CD4-positive, alpha-beta T cell treated with Interleukin-12 subunit alpha and Interleukin-12 subunit beta, for 1 hour (primary cell): ENCODE measurements around the gene ALDH1A3.

Experiments
- DNase-seq: peaks from one replicate; pipeline ENCODE4 v3.0.0-alpha.2; 2020

ALDH1A3 gene

DNA sequence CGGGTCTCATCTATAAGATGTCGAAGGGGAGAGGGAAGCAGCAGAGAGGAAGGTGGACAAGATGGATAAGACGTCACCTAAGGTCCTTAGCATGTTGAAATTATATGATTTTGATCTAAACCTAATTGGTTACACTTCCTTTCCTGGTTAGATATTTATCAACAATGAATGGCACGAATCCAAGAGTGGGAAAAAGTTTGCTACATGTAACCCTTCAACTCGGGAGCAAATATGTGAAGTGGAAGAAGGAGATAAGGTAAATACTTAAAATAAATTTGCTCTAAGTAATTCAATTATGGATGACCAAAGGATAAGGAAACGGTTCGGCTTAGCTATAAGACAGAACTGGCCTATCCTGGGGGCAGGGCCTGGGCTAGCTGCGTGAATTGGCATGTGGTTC is 5.5 kb downstream of the ALDH1A3 start:
- DNase-seq: no peak

DNA sequence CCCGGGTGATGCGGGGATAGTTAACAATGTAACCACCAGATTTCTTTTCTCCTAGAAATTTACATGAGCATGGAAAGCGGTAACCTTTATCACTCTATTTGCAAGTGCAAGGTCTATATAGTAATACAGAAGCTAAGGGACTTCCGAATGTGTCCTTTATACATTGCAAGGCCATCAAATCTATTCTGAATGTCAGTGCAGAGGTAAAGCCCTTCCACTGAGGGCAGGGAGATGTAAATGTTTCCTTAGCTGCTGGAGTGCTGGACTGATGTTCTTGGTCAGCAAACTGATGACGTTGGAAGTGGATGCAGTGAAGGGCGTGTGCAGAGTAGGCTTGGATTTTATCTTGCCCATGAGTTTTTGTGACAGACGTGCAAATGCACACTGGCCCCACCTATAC is 6.2 kb downstream of the ALDH1A3 start:
- DNase-seq: no peak

- DNase-seq: no peak
These were observed 7.7 kb downstream of the ALDH1A3 start for GRCh38 chr15:100887211-100887913.

GRCh38 chr15:100889385-100890050 is 9.9 kb downstream of the ALDH1A3 start:
- DNase-seq: no peak

GRCh38 chr15:100890051-100890720 is 10.6 kb downstream of the ALDH1A3 start:
- no peak for DNase-seq

DNA sequence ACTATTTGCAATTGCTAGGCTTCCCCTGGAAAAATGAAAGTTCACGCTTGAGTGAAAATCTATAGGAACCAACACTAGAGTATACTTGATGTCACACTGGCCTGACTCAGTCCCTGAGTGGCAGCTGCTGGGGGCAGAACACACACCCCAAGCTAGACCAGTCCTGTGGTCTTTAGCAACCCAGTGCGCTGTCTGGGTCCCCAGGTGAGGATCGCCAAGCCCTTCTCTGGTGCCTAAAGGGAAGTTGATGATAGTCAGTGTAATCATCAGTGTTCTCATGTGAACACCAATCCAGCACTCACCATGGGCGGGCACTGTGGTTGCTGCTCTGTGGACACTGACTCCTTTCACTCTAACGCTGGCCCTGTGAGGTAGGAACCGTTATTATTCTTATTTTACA is 11.2 kb downstream of the ALDH1A3 start:
- no peak for DNase-seq

DNA sequence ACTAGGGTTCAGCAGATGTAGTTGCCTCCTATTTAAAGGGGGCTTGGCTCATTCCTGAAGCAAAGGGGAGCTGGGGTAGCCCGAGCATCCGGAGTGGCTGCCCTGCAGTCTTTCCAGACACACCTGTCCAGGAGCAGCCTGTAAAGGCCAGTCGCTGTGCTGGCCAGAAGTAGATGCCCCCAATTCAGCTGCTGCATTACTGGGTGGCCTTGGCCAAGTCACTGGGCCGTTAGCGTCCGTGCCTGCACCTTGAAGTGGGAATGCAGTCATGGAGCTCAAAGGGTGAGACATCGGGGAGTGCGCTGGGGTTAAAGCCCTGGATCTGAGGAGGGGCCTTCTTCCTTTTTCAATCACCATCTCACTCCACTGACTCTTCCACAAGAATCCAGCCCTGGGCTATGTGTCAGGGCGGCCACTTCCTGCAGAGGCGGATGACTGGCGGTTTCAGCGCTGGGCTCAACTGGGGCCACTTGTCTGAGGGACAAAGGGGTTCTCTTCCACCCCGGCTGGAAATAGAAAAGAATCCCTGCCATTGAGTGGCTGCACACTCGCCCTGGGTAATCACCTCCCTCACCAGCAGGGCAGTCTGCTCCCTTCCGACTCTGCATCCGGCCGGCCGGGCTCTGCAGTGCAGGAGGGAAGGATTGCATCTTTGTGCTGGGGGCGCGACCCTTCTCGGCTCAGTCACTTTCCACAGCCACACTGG is 11.8 kb downstream of the ALDH1A3 start:
- no peak for DNase-seq

GRCh38 chr15:100892013-100892355 is 12.4 kb downstream of the ALDH1A3 start:
- no peak for DNase-seq

- DNase-seq: no peak
These were observed 13.8 kb downstream of the ALDH1A3 start for GRCh38 chr15:100893261-100893963.

DNA sequence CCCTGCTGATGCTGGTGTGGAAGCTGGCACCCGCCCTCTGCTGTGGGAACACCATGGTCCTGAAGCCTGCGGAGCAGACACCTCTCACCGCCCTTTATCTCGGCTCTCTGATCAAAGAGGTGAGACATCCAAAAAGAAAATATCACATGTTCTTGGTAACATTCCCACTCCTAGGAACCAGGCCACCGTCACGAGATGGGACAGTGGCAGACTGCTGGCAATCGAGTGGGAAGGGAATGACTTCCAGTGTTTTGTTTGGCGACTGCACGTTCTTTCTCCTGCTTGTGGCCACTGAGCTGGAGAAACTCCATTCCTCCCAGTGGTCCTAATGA is 14.3 kb downstream of the ALDH1A3 start:
- DNase-seq: no peak

- DNase-seq: no peak
These were observed 16.1 kb downstream of the ALDH1A3 start for GRCh38 chr15:100895721-100896120.

DNA sequence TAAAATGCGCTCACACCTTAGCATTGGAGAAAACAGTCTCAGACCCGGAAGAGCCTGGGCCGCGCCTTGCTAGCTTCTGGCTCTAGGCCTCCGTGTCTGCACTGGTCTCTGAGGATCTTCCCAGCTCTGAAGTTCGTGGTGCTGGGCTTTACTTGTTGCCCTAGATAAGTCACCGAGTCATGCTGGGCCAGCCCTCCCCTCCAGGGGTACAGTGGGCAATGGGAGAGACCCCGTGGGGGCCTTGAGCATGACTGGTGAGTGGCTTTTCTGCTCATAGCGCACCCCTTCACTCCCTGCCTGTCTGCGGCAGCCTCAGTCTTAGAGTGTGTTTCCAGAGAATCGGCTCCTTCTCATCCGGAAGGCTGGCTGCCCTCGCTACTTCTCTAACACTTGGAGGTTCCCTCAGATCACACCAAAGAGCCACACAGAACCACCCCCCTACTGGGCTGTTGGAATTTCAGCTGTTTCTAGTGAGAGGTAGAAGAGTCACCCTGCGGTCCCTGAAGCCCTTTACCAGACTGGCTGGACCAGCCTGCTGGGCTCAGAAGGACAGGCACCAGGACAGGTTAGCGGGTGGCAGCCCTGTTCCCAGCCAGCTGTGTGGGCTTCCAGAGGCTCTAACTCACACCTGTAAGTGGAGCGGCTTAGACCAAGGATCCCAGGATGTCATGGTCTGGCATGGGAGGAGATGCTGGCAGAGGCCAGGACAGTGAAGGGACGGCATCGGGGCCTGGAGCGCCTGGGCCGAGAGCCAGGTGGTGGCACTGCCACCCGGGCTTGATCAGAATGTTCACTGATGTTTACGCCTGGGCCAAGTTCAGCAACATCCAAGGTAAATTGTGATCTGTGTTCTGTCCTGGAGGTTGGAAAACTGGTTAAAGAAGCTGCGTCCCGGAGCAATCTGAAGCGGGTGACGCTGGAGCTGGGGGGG is 17.9 kb downstream of the ALDH1A3 start:
- DNase-seq: no peak

DNA sequence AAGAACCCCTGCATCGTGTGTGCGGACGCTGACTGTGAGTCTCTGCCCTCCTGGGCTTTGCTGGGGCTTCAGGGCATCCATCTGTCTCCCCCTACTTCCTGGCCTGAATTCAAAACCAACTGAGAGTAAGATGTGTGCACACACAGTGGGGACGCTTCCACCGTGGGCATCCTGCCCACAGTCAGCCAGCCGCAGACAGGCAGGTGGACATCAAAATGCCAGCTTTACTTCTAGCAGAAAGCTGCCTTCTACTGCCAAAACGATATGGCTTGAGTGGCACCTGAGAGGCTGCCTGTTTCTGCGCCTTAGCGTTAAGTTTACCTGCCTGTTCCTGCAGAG is 18.5 kb downstream of the ALDH1A3 start:
- no peak for DNase-seq

GRCh38 chr15:100898661-100899462 is 19.2 kb downstream of the ALDH1A3 start:
- DNase-seq: no peak

GRCh38 chr15:100899601-100900000 is 20.0 kb downstream of the ALDH1A3 start:
- DNase-seq: no peak

- DNase-seq: no peak
These were observed 20.6 kb downstream of the ALDH1A3 start for GRCh38 chr15:100900136-100900794.

- no peak for DNase-seq
These were observed 21.2 kb downstream of the ALDH1A3 start for GRCh38 chr15:100900795-100901169.

- DNase-seq: no peak
These were observed 21.7 kb downstream of the ALDH1A3 start for GRCh38 chr15:100901296-100901695.

DNA sequence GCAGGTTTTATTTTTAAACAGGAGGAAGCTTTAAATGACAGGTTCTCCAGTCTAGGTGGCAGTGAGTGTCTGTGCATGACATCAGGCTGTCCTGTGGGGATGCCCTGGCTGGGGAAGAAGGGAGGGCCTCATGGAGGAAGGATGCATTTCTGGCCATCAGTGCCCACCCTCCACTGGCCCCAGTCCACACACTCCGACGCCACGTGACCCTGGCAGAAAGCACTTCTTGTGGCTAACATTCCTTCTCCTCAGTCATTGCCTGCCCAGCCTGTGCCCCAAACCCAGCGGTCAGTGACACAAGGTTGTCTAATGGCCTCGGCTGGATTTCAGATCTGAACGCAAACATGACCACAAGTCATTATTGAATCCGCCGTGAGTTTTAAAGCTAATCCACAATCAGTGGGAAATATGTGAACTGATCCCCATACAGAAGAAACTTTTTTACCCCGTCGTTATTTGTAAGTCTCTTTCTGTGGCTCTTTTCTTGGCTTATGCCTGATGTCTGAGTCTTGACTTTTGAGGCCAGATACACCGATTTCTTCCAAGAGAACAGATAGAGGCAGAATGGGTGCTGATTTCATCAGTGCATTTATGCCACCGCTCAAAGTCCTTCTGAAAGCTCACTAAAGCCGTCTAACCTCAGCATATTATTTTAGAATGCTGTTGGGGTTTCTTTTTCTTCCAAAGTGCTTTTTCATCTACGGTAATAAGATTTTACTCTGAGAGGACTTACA is 22.2 kb downstream of the ALDH1A3 start:
- no peak for DNase-seq
